H1 (cell line): Measurements from ENCODE around the gene TCEANC. TPM values are rescaled to one million over a fixed set of nuclear protein-coding genes. Genes with fewer than 3 reads are reported as not detected.

ENCODE experiments used
- CTCF ChIA-PET: fragments of 300-600 bp; sonication (Branson Sonifier 250); formaldehyde crosslinking; loops from one replicate; lab custom pipeline; 2021; ENCODE audit not compliant: partially characterized antibody; lab: Charles Lee
- POLR2A ChIA-PET: fragments of 300-600 bp; sonication (Branson Sonifier 250); formaldehyde crosslinking; loops from one replicate; lab custom pipeline; 2021; ENCODE audit warnings: inconsistent platforms; ENCODE audit not compliant: partially characterized antibody; lab: Charles Lee
- DNase-seq, 2 experiments: peaks; one replicate each; pipeline versions ENCODE4 v3.0.0 to v3.0.0-alpha.2; 2010 to 2022; ENCODE audit warnings: low spot score in 2 of 2, low read depth in 1 of 2, mixed read lengths in 1 of 2
- FAIRE-seq: peaks from 2 replicates; lab custom pipeline; 2011; peaks lifted over from hg19 to GRCh38; lab: Jason Lieb, UNC
- H2AFZ ChIP-seq: 2 replicates; pipeline ENCODE4 v1.8.1; 2012; ENCODE audit warnings: low read length, inconsistent platforms
- H2AK5ac ChIP-seq: 2 replicates; pipeline ENCODE4 v1.6.1; 2013; ENCODE audit warnings: low read depth, low read length
- H2BK120ac ChIP-seq: replicated peaks from 2 replicates; pipeline ENCODE3; 2013; ENCODE audit warnings: low read depth, low read length, inconsistent platforms
- H2BK12ac ChIP-seq: 2 replicates; pipeline ENCODE4 v1.6.1; 2013; ENCODE audit warnings: low read depth, low read length
- H2BK15ac ChIP-seq: 2 replicates; pipeline ENCODE4 v1.6.1; 2013; ENCODE audit warnings: low read length
- H2BK20ac ChIP-seq: 2 replicates; pipeline ENCODE4 v1.6.1; 2013; ENCODE audit warnings: low read length
- H2BK5ac ChIP-seq: 2 replicates; pipeline ENCODE4 v1.6.1; 2013; ENCODE audit warnings: low read depth, low read length
- H3K14ac ChIP-seq: 2 replicates; pipeline ENCODE4 v1.6.1; 2013; ENCODE audit warnings: inconsistent platforms; ENCODE audit not compliant: insufficient read length
- H3K18ac ChIP-seq: 2 replicates; pipeline ENCODE4 v1.6.1; 2013; ENCODE audit warnings: low read length; ENCODE audit errors: extremely low read depth
- H3K23ac ChIP-seq: 2 replicates; pipeline ENCODE4 v1.6.1; 2013; ENCODE audit warnings: inconsistent platforms; ENCODE audit not compliant: insufficient read length
- H3K23me2 ChIP-seq: 2 replicates; pipeline ENCODE4 v1.6.1; 2013; ENCODE audit warnings: low read depth, low read length
- H3K27ac ChIP-seq: 2 replicates; pipeline ENCODE4 v1.6.1; 2011; ENCODE audit warnings: low read depth, low read length, inconsistent platforms
- H3K27me3 ChIP-seq, 4 experiments: replicated peaks in 1 of 4; 1 replicate in 1 of 4; 2 replicates in 3 of 4; pipeline versions ENCODE4 v1.6.1 to v1.8.1; 2011 to 2013; ENCODE audit warnings: low read length in 3 of 4, mild to moderate bottlenecking in 3 of 4, inconsistent platforms in 2 of 4, mixed read lengths in 2 of 4, moderate library complexity in 1 of 4; ENCODE audit not compliant: control insufficient read depth in 3 of 4, insufficient read depth in 3 of 4; ENCODE audit errors: extremely low read depth in 1 of 4
- H3K36me3 ChIP-seq, 4 experiments: 2 replicates each; pipeline versions ENCODE4 v1.6.1 to v1.8.1; 2011 to 2013; ENCODE audit warnings: mild to moderate bottlenecking in 4 of 4, low read length in 3 of 4, moderate library complexity in 2 of 4, control low read depth in 1 of 4, inconsistent platforms in 1 of 4; ENCODE audit not compliant: insufficient read depth in 4 of 4, control insufficient read depth in 2 of 4
- H3K4ac ChIP-seq: replicated peaks from 2 replicates; pipeline ENCODE3; 2013; ENCODE audit warnings: low read length, low read depth, mixed read lengths, inconsistent platforms; ENCODE audit not compliant: insufficient read length
- H3K4me1 ChIP-seq, 4 experiments: replicated peaks in 1 of 4; 1 replicate in 1 of 4; 2 replicates in 3 of 4; pipeline versions ENCODE4 v1.6.1 to v1.8.1; 2011 to 2013; ENCODE audit warnings: low read length in 3 of 4, inconsistent platforms in 2 of 4, mixed read lengths in 1 of 4; ENCODE audit not compliant: insufficient read depth in 4 of 4, control insufficient read depth in 3 of 4
- H3K4me2 ChIP-seq, 2 experiments: 2 replicates each; pipeline versions ENCODE4 v1.6.1 to v1.8.1; 2011 to 2013; ENCODE audit warnings: low read depth in 2 of 2, low read length in 2 of 2, control low read depth in 1 of 2, inconsistent platforms in 1 of 2, mild to moderate bottlenecking in 1 of 2; ENCODE audit not compliant: insufficient read depth in 1 of 2
- H3K4me3 ChIP-seq, 4 experiments: fragments of 200-600, 300-600 bp in 1 of 4; sonication (generic), shearing (Covaris generic), sonication (Bioruptor Twin) in 1 of 4; 2 replicates each; pipeline versions ENCODE4 v1.5.1 to v1.8.1; 2011 to 2016; ENCODE audit warnings: low read length in 4 of 4, low read depth in 3 of 4, control low read depth in 2 of 4, inconsistent platforms in 2 of 4, mild to moderate bottlenecking in 2 of 4, mixed read lengths in 1 of 4, moderate library complexity in 1 of 4; ENCODE audit not compliant: insufficient read depth in 2 of 4; ENCODE audit errors: extremely low read depth in 1 of 4
- H3K56ac ChIP-seq: replicated peaks from 2 replicates; pipeline ENCODE3; 2013; ENCODE audit warnings: low read depth, mild to moderate bottlenecking, mixed read lengths, low read length, inconsistent platforms; ENCODE audit not compliant: insufficient read length
- H3K79me1 ChIP-seq: 2 replicates; pipeline ENCODE4 v1.6.1; 2013; ENCODE audit warnings: low read depth, low read length, control low read depth
- H3K79me2 ChIP-seq, 2 experiments: 2 replicates each; pipeline versions ENCODE4 v1.6.1 to v1.8.1; 2012 to 2013; ENCODE audit warnings: low read length in 2 of 2, mild to moderate bottlenecking in 2 of 2, inconsistent platforms in 1 of 2; ENCODE audit not compliant: insufficient read depth in 2 of 2, control insufficient read depth in 1 of 2
- H3K9ac ChIP-seq, 4 experiments: replicated peaks in 1 of 4; 1 replicate in 1 of 4; 2 replicates in 3 of 4; pipeline versions ENCODE4 v1.6.1 to v1.8.1; 2011 to 2013; ENCODE audit warnings: low read depth in 3 of 4, low read length in 3 of 4, control low read depth in 2 of 4, mild to moderate bottlenecking in 2 of 4, moderate library complexity in 2 of 4, inconsistent platforms in 1 of 4; ENCODE audit errors: extremely low read depth in 1 of 4
- H3K9me3 ChIP-seq, 2 experiments: 2 replicates each; pipeline versions ENCODE4 v1.6.1 to v1.8.1; 2012 to 2013; ENCODE audit warnings: mild to moderate bottlenecking in 2 of 2, moderate library complexity in 2 of 2, control low read depth in 1 of 2, inconsistent platforms in 1 of 2, low read depth in 1 of 2, low read length in 1 of 2, mixed read lengths in 1 of 2; ENCODE audit not compliant: insufficient read depth in 2 of 2
- H4K20me1 ChIP-seq, 2 experiments: replicated peaks in 1 of 2; 2 replicates each; pipeline versions ENCODE3 to v1.8.1; 2011 to 2013; ENCODE audit warnings: inconsistent platforms in 2 of 2, low read length in 2 of 2, mild to moderate bottlenecking in 1 of 2; ENCODE audit not compliant: insufficient read depth in 2 of 2, control insufficient read depth in 1 of 2
- H4K5ac ChIP-seq: 2 replicates; pipeline ENCODE4 v1.6.1; 2013; ENCODE audit warnings: low read length, low read depth, mixed read lengths, inconsistent platforms; ENCODE audit not compliant: insufficient read length
- H4K8ac ChIP-seq: 2 replicates; pipeline ENCODE4 v1.8.0; 2013; ENCODE audit warnings: mild to moderate bottlenecking, moderate library complexity, low read length, inconsistent platforms; ENCODE audit not compliant: insufficient read depth; ENCODE audit errors: extremely low read depth
- H4K91ac ChIP-seq: replicated peaks from 2 replicates; pipeline ENCODE3; 2013; ENCODE audit warnings: low read length, mixed read lengths, inconsistent platforms; ENCODE audit not compliant: insufficient read length
- CTBP2 ChIP-seq: IDR thresholded peaks from 2 replicates; pipeline ENCODE4 v1.7.0; 2011; ENCODE audit warnings: borderline replicate concordance, mild to moderate bottlenecking, moderate library complexity, mixed read lengths, low read length; ENCODE audit not compliant: insufficient read depth, insufficient read length
- GTF2F1 ChIP-seq: IDR thresholded peaks from 2 replicates; pipeline ENCODE4 v1.6.1; 2012; ENCODE audit warnings: low read depth, low read length, improper control_type of control experiment, borderline replicate concordance
- KDM1A ChIP-seq: fragments of 200-600, 300-600 bp; sonication (generic); IDR thresholded peaks from 2 replicates; pipeline ENCODE4 v1.7.1; 2016; ENCODE audit warnings: mild to moderate bottlenecking, low read length, borderline replicate concordance
- POLR2A ChIP-seq, 2 experiments: IDR thresholded peaks; 1 replicate in 1 of 2; 2 replicates in 1 of 2; pipeline ENCODE4 v1.6.1; 2011; ENCODE audit warnings: low read depth in 2 of 2, low read length in 2 of 2, mild to moderate bottlenecking in 2 of 2; ENCODE audit errors: control extremely low read depth in 1 of 2
- RAD21 ChIP-seq, 2 experiments: IDR thresholded peaks in 1 of 2; conservative IDR thresholded peaks in 1 of 2; 2 replicates each; pipeline ENCODE4 v1.6.1; 2011; ENCODE audit warnings: low read depth in 2 of 2, low read length in 2 of 2, improper control_type of control experiment in 1 of 2, inconsistent platforms in 1 of 2, mild to moderate bottlenecking in 1 of 2, moderate library complexity in 1 of 2
- SRF ChIP-seq: IDR thresholded peaks from 2 replicates; pipeline ENCODE4 v1.6.1; 2011; ENCODE audit warnings: mild to moderate bottlenecking, low read depth, low read length, moderate library complexity
- TAF7 ChIP-seq: optimal IDR thresholded peaks from 2 replicates; pipeline ENCODE3; 2011; ENCODE audit warnings: low read depth, mild to moderate bottlenecking, inconsistent platforms, low read length, moderate library complexity, borderline replicate concordance
- WGBS, 2 experiments: shearing (Covaris generic) in 1 of 2; methylation state at CpG; one replicate each; pipeline versions ENCODE4 v1.1.6 to v1.1.7; 2013 to 2015; ENCODE audit warnings: low lambda C conversion rate in 2 of 2, mixed read lengths in 2 of 2, inconsistent platforms in 1 of 2, low coverage in 1 of 2, missing lambda C conversion rate in 1 of 2; ENCODE audit not compliant: insufficient replicate concordance in 2 of 2, insufficient coverage in 1 of 2, insufficient read length in 1 of 2; ENCODE audit errors: extremely low coverage in 1 of 2, missing lambda C conversion rate in 1 of 2; 5-methylcytosine and 5-hydroxymethylcytosine counted together
- polyA plus RNA-seq, 7 experiments: library from polyadenylated mRNA; depleted of rRNA in 3 of 7; stranded (reverse) in 5 of 7; unstranded in 2 of 7; fragments of >200 nt in 5 of 7; fragments of 200-250 nt in 2 of 7; gene quantifications; 1 replicate in 5 of 7; 2 replicates in 1 of 7; 4 replicates in 1 of 7; pipeline versions ENCODE4 v1.2.1 to v1.2.3, GENCODE V29; 2011 to 2013; ENCODE audit warnings: missing spikeins in 2 of 7, mixed read lengths in 2 of 7
- total RNA-seq: library from RNA; stranded (reverse); fragmentation: NEBNext Ultra II Directional; extraction: Animal tissue kit (Norgen Biotek cat#: 25700); gene quantifications from 2 replicates; pipeline ENCODE4 v1.2.1, GENCODE V29; 2021
- TF ChIP-seq, protein P1 (sequence below), 3 experiments: IDR thresholded peaks; 1 replicate in 2 of 3; 2 replicates in 1 of 3; pipeline versions ENCODE4 v1.5.1 to v1.6.1; 2011; ENCODE audit warnings: low read length in 3 of 3, mild to moderate bottlenecking in 3 of 3, inconsistent platforms in 2 of 3, low read depth in 1 of 3, moderate library complexity in 1 of 3; ENCODE audit not compliant: insufficient read depth in 1 of 3; ENCODE audit errors: control extremely low read depth in 1 of 3

The TCEANC gene
- total and polyA plus RNA-seq, 2 of the 8 experiments (the other 6 are each of a cell fraction or from before 2014, with no cell fraction given): 0.88 to 2.0 TPM

DNA sequence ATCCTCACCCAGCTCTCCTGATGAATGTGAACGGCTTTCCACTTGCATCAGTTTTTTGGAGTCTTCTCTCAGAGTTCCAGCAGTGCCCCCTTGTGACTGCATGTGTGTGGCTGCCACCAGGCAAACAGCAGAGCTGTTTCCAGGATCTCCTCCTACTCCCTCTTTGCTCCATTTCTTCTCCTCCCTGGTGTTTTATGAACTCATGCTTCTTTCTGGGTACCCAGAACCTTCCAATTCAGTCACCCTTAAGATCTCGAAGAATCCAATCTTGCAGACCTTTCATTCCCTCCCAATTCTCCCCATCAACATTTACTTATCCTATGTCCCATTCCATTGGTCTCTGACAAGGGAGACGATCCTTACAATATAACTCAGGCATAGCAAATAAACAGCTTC, 6.8 kb upstream of the TCEANC start:
- Histone ChIP-seq H3K27ac (no peak overlapping the region), H3K18ac (no peak overlapping the region), H2AK5ac (no peak overlapping the region), H3K56ac (no peak overlapping the region), H3K4me2 (no peak overlapping the region), H3K79me2 (no peaks in the 10 kb centered on the region), H3K4me1 (peaks cover 0 to 3% (median 0%) of the 10 kb centered on the region in 4 experiments; a peak in 1 of 7 replicates), H3K4ac (no peak overlapping the region), H3K79me1 (no peaks in the 10 kb centered on the region), H4K5ac (no peak overlapping the region), H2BK15ac (no peak overlapping the region), H3K9me3 (no peaks in the 10 kb centered on the region), H3K23ac (no peak overlapping the region), H2AFZ (no peak overlapping the region; the same call in 1 of the 2 replicates), H3K14ac (no peak overlapping the region), H3K36me3 (no peaks in the 10 kb centered on the region), H2BK5ac (no peak overlapping the region), H4K91ac (no peak overlapping the region), H2BK20ac (no peak overlapping the region), H3K27me3 (no peaks in the 10 kb centered on the region), H4K8ac (no peak overlapping the region), H4K20me1 (no peaks in the 10 kb centered on the region), H3K4me3 (no peak overlapping the region), H2BK12ac (peak overlapping the region; percentile 87; the same call in 1 of the 2 replicates), H2BK120ac (no peak overlapping the region), H3K9ac (no peak overlapping the region), H3K23me2 (0 out of 2 replicates have a peak, but pooled peaks cover 2% of the 10 kb centered on the region)
- TF ChIP-seq CTBP2 (no peak), RAD21 (IDR thresholded peaks at IDR 0.05 in 1 of 2, conservative IDR thresholded peaks at IDR 0.05 in 1 of 2; ENCODE audit: low read depth in 2 of 2, low read length in 2 of 2) (peak; percentile 79 to 85), SRF (no peak), KDM1A (no peak), TAF7 (peak; percentile 22), GTF2F1 (no peak), POLR2A (IDR thresholded peaks at IDR 0.05; ENCODE audit: control extremely low read depth in 1 of 2, low read depth in 2 of 2, low read length in 2 of 2) (no peak)
- TF ChIP-seq, protein P1, sequence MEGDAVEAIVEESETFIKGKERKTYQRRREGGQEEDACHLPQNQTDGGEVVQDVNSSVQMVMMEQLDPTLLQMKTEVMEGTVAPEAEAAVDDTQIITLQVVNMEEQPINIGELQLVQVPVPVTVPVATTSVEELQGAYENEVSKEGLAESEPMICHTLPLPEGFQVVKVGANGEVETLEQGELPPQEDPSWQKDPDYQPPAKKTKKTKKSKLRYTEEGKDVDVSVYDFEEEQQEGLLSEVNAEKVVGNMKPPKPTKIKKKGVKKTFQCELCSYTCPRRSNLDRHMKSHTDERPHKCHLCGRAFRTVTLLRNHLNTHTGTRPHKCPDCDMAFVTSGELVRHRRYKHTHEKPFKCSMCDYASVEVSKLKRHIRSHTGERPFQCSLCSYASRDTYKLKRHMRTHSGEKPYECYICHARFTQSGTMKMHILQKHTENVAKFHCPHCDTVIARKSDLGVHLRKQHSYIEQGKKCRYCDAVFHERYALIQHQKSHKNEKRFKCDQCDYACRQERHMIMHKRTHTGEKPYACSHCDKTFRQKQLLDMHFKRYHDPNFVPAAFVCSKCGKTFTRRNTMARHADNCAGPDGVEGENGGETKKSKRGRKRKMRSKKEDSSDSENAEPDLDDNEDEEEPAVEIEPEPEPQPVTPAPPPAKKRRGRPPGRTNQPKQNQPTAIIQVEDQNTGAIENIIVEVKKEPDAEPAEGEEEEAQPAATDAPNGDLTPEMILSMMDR (IDR thresholded peaks at IDR 0.05; ENCODE audit: control extremely low read depth in 1 of 3, insufficient read depth in 1 of 3, low read depth in 1 of 3, low read length in 3 of 3): peak; percentile 61 to 74 (median 70)
- CTCF ChIA-PET: interaction anchor here (0.8 to 5.1 kb wide), 25 partner anchors 11 to 183 kb away, joined by 3 to 58 read pairs (median 4); no protein-coding TSS in a partner anchor
- FAIRE-seq (peak; percentile 90), DNase-seq (peak; percentile 15 to 58)
- WGBS, 2 experiments: 33% methylated on average over 3 of the region's 3 CpGs; no CpG with 5 or more reads in 1 of the 2 experiments
- POLR2A ChIA-PET: no interaction called here
